Mucosa of descending colon (tissue), 3 donors: ENCODE data around the gene NAA60. TPM values are rescaled to one million over a fixed set of nuclear protein-coding genes. Genes with fewer than 3 reads are reported as not detected.

ENCODE experiments used
- ATAC-seq: fragments of 200-7000 bp; cut with Tn5 transposase; one replicate; pipeline ENCODE4 v1.9.1; 2020; ENCODE audit warnings: mild to moderate bottlenecking, moderate library complexity
- DNase-seq, 3 donors: peaks; one replicate each; pipeline ENCODE4 v3.0.0-alpha.2; 2020
- H3K36me3 ChIP-seq: fragments of 200-600 bp; one replicate; pipeline ENCODE4 v1.8.0; 2021; ENCODE audit warnings: low read depth, mild to moderate bottlenecking
- H3K4me1 ChIP-seq: fragments of 200-600 bp; one replicate; pipeline ENCODE4 v1.8.0; 2021; ENCODE audit warnings: low read depth, mild to moderate bottlenecking
- H3K4me3 ChIP-seq: fragments of 200-600 bp; one replicate; pipeline ENCODE4 v1.8.0; 2021; ENCODE audit warnings: mild to moderate bottlenecking
- H3K9me3 ChIP-seq: fragments of 200-600 bp; one replicate; pipeline ENCODE4 v1.8.0; 2021; ENCODE audit warnings: mild to moderate bottlenecking
- CTCF ChIP-seq: fragments of 200-600 bp; IDR thresholded peaks from one replicate; pipeline ENCODE4 v1.8.0; 2022; ENCODE audit warnings: antibody characterized with exemption, mild to moderate bottlenecking
- intact Hi-C, 2 donors: fragments of 100-400 bp; cut with DNase I in 1 of 2; cut with micrococcal nuclease in 1 of 2; formaldehyde crosslinking; loops; one replicate each; pipeline versions ENCODE4 v1.11.0 to v1.11.1; 2022; cut with DNase I, micrococcal nuclease
- long read RNA-seq, 2 donors: library from polyadenylated mRNA; unstranded; transcript quantifications; one replicate each; pipeline ENCODE4 v2.0.0, GENCODE V29; 2019 to 2021
- total RNA-seq, 3 donors: library from RNA; stranded (reverse); fragmentation: NEBNext Ultra II Directional in 2 of 3; extraction: Animal tissue kit (Norgen Biotek cat#: 25700) in 2 of 3; gene quantifications; one replicate each; pipeline versions ENCODE4 v1.2.1 to v1.2.4, GENCODE V29; 2021 to 2023
- donor health status: DM: no; HTN: no; CAD: no; lungs with moderate emphysema.
- donor health status: DM: no; HTN: no; CAD: no.
- donor health status: DM: no; HTN: yes; CAD: no.

The NAA60 gene
- 10 to 100 TPM; 72.2 to 94.7 (median 83.3) TPM for total RNA-seq
- long read RNA-seq, donor 1, transcript NAA60-203 (7 exons, 2,619 nt): minor isoform, 9 of 119 reads
- long read RNA-seq, donor 1, transcript NAA60-229 (7 exons, 2,531 nt): major isoform, 50 of 119 reads
- long read RNA-seq, donor 1, transcript NAA60-234 (2 exons, 578 nt): minor isoform, 9 of 119 reads
- long read RNA-seq, donor 1, transcript NAA60-214 (6 exons, 2,931 nt): minor isoform, 13 of 119 reads
- long read RNA-seq, donor 1, partial matches to known transcripts: 14 of 119 reads
- long read RNA-seq, donor 1, other reads (novel, unspliced or antisense): 16 of 119 reads
- long read RNA-seq, donor 2, transcript NAA60-229 (7 exons, 2,531 nt): major isoform, 13 of 33 reads
- long read RNA-seq, donor 2, partial matches to known transcripts: 5 of 33 reads
- long read RNA-seq, donor 2, other reads (novel, unspliced or antisense): 3 of 33 reads

GRCh38 chr16:3443108-3444031 lies at the start of gene NAA60, which contains the start of gene ZNF597:
TSS of gene NAA60 (plus strand) at chr16:3443680. CDS start at chr16:3476228, 32,548 bp downstream.
TSS of gene ZNF597 (minus strand) at chr16:3443504. CDS start at chr16:3443153, 351 bp downstream.
- Histone ChIP-seq H3K4me1 (peaks cover 8% of the 10 kb centered on the region), H3K4me3 (peak within 1 kb of the TSS; percentile 54), H3K9me3 (no peaks in the 10 kb centered on the region), H3K36me3 (no peaks in the 10 kb centered on the region)
- ATAC-seq (peak; percentile 98), DNase-seq (peak; percentile 79 to 88 (median 80))
- intact Hi-C loops: no loop called here
- no peak for TF ChIP-seq CTCF

GRCh38 chr16:3400446-3400778 lies 43.1 kb upstream of the NAA60 start:
- H3K4me1 ChIP-seq: peaks cover 16% of the 10 kb centered on the region
- peak overlapping the region; percentile 85 for H3K4me3 ChIP-seq
- TF ChIP-seq CTCF: no peak
- no peaks in the 10 kb centered on the region for H3K36me3 ChIP-seq
- peaks cover 31% of the 10 kb centered on the region for H3K9me3 ChIP-seq
- no peak for DNase-seq
- ATAC-seq: no peak
- intact Hi-C loops: no loop called here

DNA sequence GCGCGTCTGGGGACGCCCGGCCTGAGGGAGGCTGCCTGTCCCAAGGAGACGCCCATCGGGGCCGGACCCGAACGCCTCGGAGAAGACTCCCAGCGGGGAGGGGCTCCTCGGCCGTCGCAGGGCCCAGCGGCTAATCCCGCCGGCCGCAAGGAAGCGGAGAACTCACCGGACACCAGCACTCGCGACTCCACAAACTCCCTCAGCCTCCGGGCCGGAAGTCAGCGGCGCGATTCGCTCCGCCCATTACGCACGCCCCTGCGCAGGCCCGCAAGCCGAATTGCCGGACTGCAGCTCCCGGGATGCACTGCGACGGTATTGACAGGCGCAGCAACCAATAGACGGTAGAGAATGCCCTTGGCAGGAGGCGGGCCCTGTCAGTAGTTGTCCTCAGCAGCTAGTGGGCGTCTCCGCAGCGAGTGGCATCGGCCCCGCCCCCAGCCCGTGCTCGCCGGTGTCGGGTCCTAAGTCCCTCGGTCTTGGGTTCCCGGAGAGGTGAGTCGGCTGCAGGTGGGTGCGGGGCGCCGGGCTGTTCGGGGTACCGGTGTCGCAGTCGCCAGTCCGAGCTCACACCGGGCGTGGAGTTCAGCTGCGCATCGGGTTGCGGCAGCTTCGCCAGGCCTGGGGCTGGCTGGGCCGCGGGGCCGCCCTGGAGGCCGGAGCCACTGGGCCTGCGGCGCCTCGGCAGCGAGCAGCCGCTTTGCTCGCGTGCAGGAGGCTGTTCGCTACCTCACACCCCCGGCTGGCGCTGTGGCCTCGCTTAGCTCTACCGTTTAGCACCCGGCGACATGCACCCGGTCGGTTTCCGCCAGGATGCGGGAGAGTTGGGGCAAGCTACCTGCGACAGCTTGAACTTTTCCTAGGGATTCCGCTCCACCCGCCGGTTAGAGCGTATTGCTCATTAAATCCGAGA lies 42.4 kb upstream of the NAA60 start, which contains the start of the genes ZNF174 and ZSCAN32:
TSS of gene ZNF174 (plus strand) at position 437 of the 910 bp plus-strand sequence. CDS start 790 bp downstream, outside the sequence.
TSS of gene ZSCAN32 (minus strand) at position 226 of the 910 bp plus-strand sequence. CDS start 3,447 bp downstream, outside the sequence.
- Histone ChIP-seq H3K4me3 (peak within 1 kb of the TSS; percentile 85), H3K4me1 (peaks cover 16% of the 10 kb centered on the region), H3K9me3 (peaks cover 33% of the 10 kb centered on the region), H3K36me3 (no peaks in the 10 kb centered on the region)
- intact Hi-C loops: no loop called here
- TF ChIP-seq CTCF: peak; percentile 7
- DNase-seq (peak; percentile 98 to 99 (median 99)), ATAC-seq (peak; percentile 99)

GRCh38 chr16:3401719-3402397 lies 41.6 kb upstream of the NAA60 start:
- Histone ChIP-seq H3K9me3 (peaks cover 41% of the 10 kb centered on the region), H3K4me3 (peak overlapping the region; percentile 85), H3K4me1 (peaks cover 16% of the 10 kb centered on the region), H3K36me3 (peaks cover 2% of the 10 kb centered on the region)
- DNase-seq (no peak), ATAC-seq (no peak)
- intact Hi-C loops: no loop called here
- no peak for TF ChIP-seq CTCF
